OCI-LY7 (cell line): ENCODE data around the gene SLC39A6. TPM values are rescaled to one million over a fixed set of nuclear protein-coding genes. Genes with fewer than 3 reads are reported as not detected.

Experiments
- Bru-seq: library from RNA; stranded (reverse); fragments of 400-500 nt; gene quantifications from one replicate; lab custom pipeline; 2021; lab: Mats Ljungman, UMichigan
- BruChase-seq, 2 experiments: library from RNA; stranded (reverse); fragments of 400-500 nt; gene quantifications; one replicate each; lab custom pipeline; 2021; lab: Mats Ljungman, UMichigan
- BruUV-seq: library from RNA; stranded (reverse); fragments of 400-500 nt; replicated peaks from 2 replicates; lab custom pipeline; 2021; lab: Mats Ljungman, UMichigan
- CTCF ChIA-PET: fragments of 300-600 bp; sonication (Branson Sonifier 250); formaldehyde crosslinking; loops from one replicate; lab custom pipeline; 2022; ENCODE audit warnings: antibody characterized with exemption; ENCODE audit not compliant: unreplicated experiment; lab: Charles Lee
- POLR2A ChIA-PET: fragments of 300-600 bp; sonication (Branson Sonifier 250); formaldehyde crosslinking; loops from one replicate; lab custom pipeline; 2022; ENCODE audit warnings: antibody characterized with exemption; lab: Charles Lee
- DNase-seq: peaks from one replicate; pipeline ENCODE4 v3.0.0-alpha.2; 2015; ENCODE audit warnings: low spot score
- H2AFZ ChIP-seq: fragments of 200-600 bp; sonication (generic), shearing (Covaris generic); 2 replicates; pipeline ENCODE4 v1.6.1; 2014; ENCODE audit warnings: mild to moderate bottlenecking, antibody characterized with exemption, low read length, moderate library complexity
- H3K27ac ChIP-seq: fragments of 200-600 bp; sonication (generic); 2 replicates; pipeline ENCODE4 v1.5.1; 2014; ENCODE audit warnings: mixed run types, low read depth, mild to moderate bottlenecking, moderate library complexity, low read length, inconsistent platforms; ENCODE audit not compliant: poor library complexity, severe bottlenecking
- H3K36me3 ChIP-seq: fragments of 200-600 bp; sonication (generic); 2 replicates; pipeline ENCODE4 v1.6.1; 2014; ENCODE audit warnings: mild to moderate bottlenecking, antibody characterized with exemption, low read length, moderate library complexity, mixed read lengths; ENCODE audit not compliant: insufficient read depth
- H3K4me1 ChIP-seq: fragments of 200-600 bp; sonication (generic); 2 replicates; pipeline ENCODE4 v1.5.1; 2014; ENCODE audit warnings: mild to moderate bottlenecking, low read length; ENCODE audit not compliant: insufficient read depth, poor library complexity, severe bottlenecking
- H3K4me2 ChIP-seq: fragments of 200-600 bp; sonication (generic); 2 replicates; pipeline ENCODE4 v1.6.1; 2014; ENCODE audit warnings: mild to moderate bottlenecking, low read length
- H3K4me3 ChIP-seq: fragments of 200-600 bp; sonication (generic); 2 replicates; pipeline ENCODE4 v1.5.1; 2014; ENCODE audit warnings: mild to moderate bottlenecking, low read depth, low read length; ENCODE audit not compliant: poor library complexity, severe bottlenecking
- H3K79me2 ChIP-seq: fragments of 200-600 bp; sonication (generic); 2 replicates; pipeline ENCODE4 v1.6.1; 2016; ENCODE audit warnings: low read depth, mild to moderate bottlenecking, low read length, moderate library complexity, mixed read lengths; ENCODE audit not compliant: insufficient read depth
- H3K9me2 ChIP-seq: fragments of 200-600 bp; sonication (generic); 2 replicates; pipeline ENCODE4 v1.6.1; 2016; ENCODE audit warnings: mild to moderate bottlenecking, low read length, mixed read lengths; ENCODE audit not compliant: insufficient read depth
- H3K9me3 ChIP-seq: fragments of 200-600 bp; sonication (generic); 2 replicates; pipeline ENCODE4 v1.6.1; 2014; ENCODE audit warnings: mild to moderate bottlenecking, mixed run types, low read length, mixed read lengths
- H4K20me1 ChIP-seq: fragments of 200-600 bp; sonication (generic); 2 replicates; pipeline ENCODE4 v1.6.1; 2014; ENCODE audit warnings: mild to moderate bottlenecking, antibody characterized with exemption, low read length, moderate library complexity, mixed read lengths; ENCODE audit not compliant: insufficient read depth
- EZH2phosphoT487 ChIP-seq: fragments of 200-600 bp; sonication (generic); IDR thresholded peaks from 2 replicates; pipeline ENCODE4 v1.6.1; 2018; ENCODE audit warnings: low read depth, borderline replicate concordance, mild to moderate bottlenecking, mixed run types, antibody characterized with exemption, low read length, moderate library complexity, mixed read lengths
- intact Hi-C: fragments of 100-400 bp; cut with micrococcal nuclease; formaldehyde crosslinking; loops from one replicate; pipeline ENCODE4 v1.10.0; 2022; ENCODE audit not compliant: unreplicated experiment
- long read RNA-seq: library from polyadenylated mRNA; stranded (forward); transcript quantifications from one replicate; pipeline ENCODE4 v2.0.0, GENCODE V29; 2022
- total RNA-seq, 2 experiments: library from RNA; depleted of rRNA in 1 of 2; stranded (reverse); fragments of >200 nt in 1 of 2; shearing (Covaris generic) in 1 of 2; gene quantifications; 2 replicates each; pipeline ENCODE4 v1.2.3, GENCODE V29; 2014 to 2022
- TF ChIP-seq, protein P1 (sequence below): fragments of 200-600 bp; sonication (generic); conservative IDR thresholded peaks from 2 replicates; pipeline ENCODE4 v1.5.1; 2014; ENCODE audit warnings: mild to moderate bottlenecking, antibody characterized with exemption, low read length, moderate library complexity, mixed read lengths

SLC39A6 gene, protein sequence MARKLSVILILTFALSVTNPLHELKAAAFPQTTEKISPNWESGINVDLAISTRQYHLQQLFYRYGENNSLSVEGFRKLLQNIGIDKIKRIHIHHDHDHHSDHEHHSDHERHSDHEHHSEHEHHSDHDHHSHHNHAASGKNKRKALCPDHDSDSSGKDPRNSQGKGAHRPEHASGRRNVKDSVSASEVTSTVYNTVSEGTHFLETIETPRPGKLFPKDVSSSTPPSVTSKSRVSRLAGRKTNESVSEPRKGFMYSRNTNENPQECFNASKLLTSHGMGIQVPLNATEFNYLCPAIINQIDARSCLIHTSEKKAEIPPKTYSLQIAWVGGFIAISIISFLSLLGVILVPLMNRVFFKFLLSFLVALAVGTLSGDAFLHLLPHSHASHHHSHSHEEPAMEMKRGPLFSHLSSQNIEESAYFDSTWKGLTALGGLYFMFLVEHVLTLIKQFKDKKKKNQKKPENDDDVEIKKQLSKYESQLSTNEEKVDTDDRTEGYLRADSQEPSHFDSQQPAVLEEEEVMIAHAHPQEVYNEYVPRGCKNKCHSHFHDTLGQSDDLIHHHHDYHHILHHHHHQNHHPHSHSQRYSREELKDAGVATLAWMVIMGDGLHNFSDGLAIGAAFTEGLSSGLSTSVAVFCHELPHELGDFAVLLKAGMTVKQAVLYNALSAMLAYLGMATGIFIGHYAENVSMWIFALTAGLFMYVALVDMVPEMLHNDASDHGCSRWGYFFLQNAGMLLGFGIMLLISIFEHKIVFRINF
- total RNA-seq (2014; rRNA removed; shearing (Covaris generic)) (14.7 and 18.1 TPM in 2 replicates), total RNA-seq (2022) (11.2 and 13.7 TPM in 2 replicates), Bru-seq, nascent RNA (percentile 59 among the genes with signal in this experiment), BruChase-seq, experiment 1, labeled RNA remaining after a 6-hour chase (percentile 53 among the genes with signal in this experiment), BruChase-seq, experiment 2, labeled RNA remaining after a 2-hour chase (percentile 74 among the genes with signal in this experiment)
- long read RNA-seq, transcript SLC39A6-201 (10 exons, 3,543 nt), result major isoform, 20 of 29 reads
- long read RNA-seq, partial matches to known transcripts, result 0 of 29 reads
- long read RNA-seq, other reads (novel, unspliced or antisense), result 6 of 29 reads

- no TSS peak for BruUV-seq
- Histone ChIP-seq H3K4me3 (peak within 1 kb of the TSS; percentile 97), H3K9me3 (no peaks in the 10 kb centered on the region), H3K27ac (peak within 1 kb of the TSS; percentile 84), H3K79me2 (peaks cover 54% of the 10 kb centered on the region), H2AFZ (peak within 1 kb of the TSS; percentile 96), H3K9me2 (no peaks in the 10 kb centered on the region), H3K36me3 (peaks cover 16% of the 10 kb centered on the region), H4K20me1 (no peaks in the 10 kb centered on the region), H3K4me2 (peak within 1 kb of the TSS; percentile 99), H3K4me1 (peaks cover 21% of the 10 kb centered on the region)
- no peak for TF ChIP-seq EZH2phosphoT487
- TF ChIP-seq, protein P1, sequence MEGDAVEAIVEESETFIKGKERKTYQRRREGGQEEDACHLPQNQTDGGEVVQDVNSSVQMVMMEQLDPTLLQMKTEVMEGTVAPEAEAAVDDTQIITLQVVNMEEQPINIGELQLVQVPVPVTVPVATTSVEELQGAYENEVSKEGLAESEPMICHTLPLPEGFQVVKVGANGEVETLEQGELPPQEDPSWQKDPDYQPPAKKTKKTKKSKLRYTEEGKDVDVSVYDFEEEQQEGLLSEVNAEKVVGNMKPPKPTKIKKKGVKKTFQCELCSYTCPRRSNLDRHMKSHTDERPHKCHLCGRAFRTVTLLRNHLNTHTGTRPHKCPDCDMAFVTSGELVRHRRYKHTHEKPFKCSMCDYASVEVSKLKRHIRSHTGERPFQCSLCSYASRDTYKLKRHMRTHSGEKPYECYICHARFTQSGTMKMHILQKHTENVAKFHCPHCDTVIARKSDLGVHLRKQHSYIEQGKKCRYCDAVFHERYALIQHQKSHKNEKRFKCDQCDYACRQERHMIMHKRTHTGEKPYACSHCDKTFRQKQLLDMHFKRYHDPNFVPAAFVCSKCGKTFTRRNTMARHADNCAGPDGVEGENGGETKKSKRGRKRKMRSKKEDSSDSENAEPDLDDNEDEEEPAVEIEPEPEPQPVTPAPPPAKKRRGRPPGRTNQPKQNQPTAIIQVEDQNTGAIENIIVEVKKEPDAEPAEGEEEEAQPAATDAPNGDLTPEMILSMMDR, result no peak
- ChIA-PET CTCF (interaction anchor here (0.5 kb wide), 1 partner anchor 60 kb away, joined by 3 read pairs; no protein-coding TSS in a partner anchor), POLR2A (interaction anchor here (0.6 to 1.4 kb wide), 3 partner anchors 31 to 63 kb away, joined by 3 to 6 read pairs (median 4); no protein-coding TSS in a partner anchor)
- DNase-seq, result peak; percentile 91
- intact Hi-C loops, result no loop called here
Measured at GRCh38 chr18:36129300-36130038, at the start of gene SLC39A6, which contains the start of gene ELP2. Gene SLC39A6, minus strand, starts transcription at chr18:36129340. Its CDS starts 2,333 bp downstream, at chr18:36127007. Gene ELP2, plus strand, starts transcription at chr18:36129899. Its CDS starts 35 bp downstream, at chr18:36129934.

DNA sequence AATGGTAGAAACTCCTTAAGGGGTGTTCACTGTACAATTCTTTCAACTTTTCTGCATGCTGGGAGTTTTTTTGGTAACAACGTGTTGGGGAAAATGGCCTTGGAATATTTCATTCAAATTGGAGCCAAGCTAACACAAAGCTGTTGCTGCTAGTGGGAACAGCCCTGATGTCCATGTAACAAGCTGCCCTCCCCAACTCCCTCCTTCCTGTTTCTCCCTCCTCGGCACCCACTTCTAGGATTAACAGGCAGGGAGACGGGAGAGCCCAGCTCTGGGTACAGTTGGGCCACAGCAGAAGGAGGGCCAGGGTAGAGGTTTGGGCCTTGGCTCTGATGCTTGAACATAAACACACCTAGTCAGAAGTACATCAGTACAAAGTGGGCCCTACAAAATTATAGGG lies 48.8 kb upstream of the SLC39A6 start:
- no peak for DNase-seq
- no peak overlapping the region for H2AFZ ChIP-seq
- no peak overlapping the region for H3K4me2 ChIP-seq
- no peak overlapping the region for H3K27ac ChIP-seq
- BruUV-seq, result no TSS peak
- peaks cover 35% of the 10 kb centered on the region for H3K36me3 ChIP-seq
- H3K9me2 ChIP-seq, result no peaks in the 10 kb centered on the region
- H4K20me1 ChIP-seq, result no peaks in the 10 kb centered on the region
- H3K4me1 ChIP-seq, result peaks cover 8% of the 10 kb centered on the region
- no peaks in the 10 kb centered on the region for H3K79me2 ChIP-seq
- ChIA-PET POLR2A (no interaction called here), CTCF (no interaction called here)
- no peaks in the 10 kb centered on the region for H3K9me3 ChIP-seq
- intact Hi-C loops, result no loop called here
- TF ChIP-seq EZH2phosphoT487, result no peak
- TF ChIP-seq, protein P1, result no peak
- no peak overlapping the region for H3K4me3 ChIP-seq
